Measurements from ENCODE around the gene ZNF407.

The ZNF407 gene

GRCh38 chr18:74692367-74693013 is 94.8 kb downstream of the ZNF407 start:
- ChIA-PET POLR2A (no interaction called here), CTCF (no interaction called here)
- TF ChIP-seq PKNOX1 (IDR thresholded peaks at IDR 0.05) (no peak), ARNT (IDR thresholded peaks at IDR 0.05) (no peak), ZNF384 (IDR thresholded peaks at IDR 0.05) (no peak), LEF1 (IDR thresholded peaks at IDR 0.05; ENCODE audit: borderline replicate concordance) (no peak), FOXM1 (IDR thresholded peaks at IDR 0.05; ENCODE audit: borderline replicate concordance) (no peak), ELF4 (IDR thresholded peaks at IDR 0.05) (no peak), SUZ12 (IDR thresholded peaks at IDR 0.05) (no peak), TARDBP (IDR thresholded peaks at IDR 0.05) (no peak), SP1 (IDR thresholded peaks at IDR 0.05) (no peak), BHLHE40 (IDR thresholded peaks at IDR 0.05; ENCODE audit: borderline replicate concordance) (no peak), CTBP1 (IDR thresholded peaks at IDR 0.05; ENCODE audit: borderline replicate concordance) (no peak), L3MBTL2 (conservative IDR thresholded peaks at IDR 0.05) (no peak), FOXK2 (IDR thresholded peaks at IDR 0.05) (no peak)
- DNase-seq (ENCODE audit: extremely low spot score): no peak

- DNase-seq (ENCODE audit: extremely low spot score): no peak
- TF ChIP-seq PKNOX1 (IDR thresholded peaks at IDR 0.05) (no peak), ELF4 (IDR thresholded peaks at IDR 0.05) (no peak), SUZ12 (IDR thresholded peaks at IDR 0.05) (no peak), HDGF (IDR thresholded peaks at IDR 0.05; ENCODE audit: borderline replicate concordance) (no peak), CTBP1 (IDR thresholded peaks at IDR 0.05; ENCODE audit: borderline replicate concordance) (no peak), BHLHE40 (IDR thresholded peaks at IDR 0.05; ENCODE audit: borderline replicate concordance) (no peak), LEF1 (IDR thresholded peaks at IDR 0.05; ENCODE audit: borderline replicate concordance) (no peak), SP1 (IDR thresholded peaks at IDR 0.05) (no peak), FOXM1 (IDR thresholded peaks at IDR 0.05; ENCODE audit: borderline replicate concordance) (no peak)
- ChIA-PET CTCF (no interaction called here), POLR2A (no interaction called here)
These were observed 96.8 kb downstream of the ZNF407 start for GRCh38 chr18:74694436-74694835.

GRCh38 chr18:74695170-74695569 is 97.5 kb downstream of the ZNF407 start:
- CTCF ChIA-PET: no interaction called here
- DNase-seq (ENCODE audit: extremely low spot score): no peak
- no peak for TF ChIP-seq ELF4 (IDR thresholded peaks at IDR 0.05)
- no peak for TF ChIP-seq TARDBP (IDR thresholded peaks at IDR 0.05)
- no peak for TF ChIP-seq ZNF384 (IDR thresholded peaks at IDR 0.05)
- TF ChIP-seq FOXK2 (IDR thresholded peaks at IDR 0.05): no peak
- TF ChIP-seq FOXM1 (IDR thresholded peaks at IDR 0.05; ENCODE audit: borderline replicate concordance): no peak
- TF ChIP-seq L3MBTL2 (conservative IDR thresholded peaks at IDR 0.05): no peak
- TF ChIP-seq SUZ12 (IDR thresholded peaks at IDR 0.05): no peak
- no peak for TF ChIP-seq CTBP1 (IDR thresholded peaks at IDR 0.05; ENCODE audit: borderline replicate concordance)
- POLR2A ChIA-PET: no interaction called here

GRCh38 chr18:74698881-74699280 is 101.2 kb downstream of the ZNF407 start:
- no peak for DNase-seq (ENCODE audit: extremely low spot score)
- ChIA-PET CTCF (interaction anchor here (0.6 kb wide), 1 partner anchor 482 kb away, joined by 4 read pairs; no protein-coding TSS in a partner anchor), POLR2A (no interaction called here)
- no peak for TF ChIP-seq FOXA1 (IDR thresholded peaks at IDR 0.05)
- no peak for TF ChIP-seq PKNOX1 (IDR thresholded peaks at IDR 0.05)

GRCh38 chr18:74699455-74699854 is 101.8 kb downstream of the ZNF407 start:
- TF ChIP-seq ZNF384 (IDR thresholded peaks at IDR 0.05) (no peak), TARDBP (IDR thresholded peaks at IDR 0.05) (no peak), SUZ12 (IDR thresholded peaks at IDR 0.05) (no peak), BHLHE40 (IDR thresholded peaks at IDR 0.05; ENCODE audit: borderline replicate concordance) (no peak), ELF4 (IDR thresholded peaks at IDR 0.05) (no peak), CTBP1 (IDR thresholded peaks at IDR 0.05; ENCODE audit: borderline replicate concordance) (no peak), PKNOX1 (IDR thresholded peaks at IDR 0.05) (no peak), HDGF (IDR thresholded peaks at IDR 0.05; ENCODE audit: borderline replicate concordance) (no peak), FOXA1 (IDR thresholded peaks at IDR 0.05) (no peak), NFRKB (IDR thresholded peaks at IDR 0.05) (no peak), ARNT (IDR thresholded peaks at IDR 0.05) (no peak), L3MBTL2 (conservative IDR thresholded peaks at IDR 0.05) (no peak), SP1 (IDR thresholded peaks at IDR 0.05) (no peak), FOXM1 (IDR thresholded peaks at IDR 0.05; ENCODE audit: borderline replicate concordance) (no peak), LEF1 (IDR thresholded peaks at IDR 0.05; ENCODE audit: borderline replicate concordance) (no peak), FOXK2 (IDR thresholded peaks at IDR 0.05) (no peak)
- ChIA-PET POLR2A (no interaction called here), CTCF (no interaction called here)
- no peak for DNase-seq (ENCODE audit: extremely low spot score)

- ChIA-PET POLR2A (no interaction called here), CTCF (no interaction called here)
- no peak for DNase-seq (ENCODE audit: extremely low spot score)
- TF ChIP-seq FOXK2 (IDR thresholded peaks at IDR 0.05) (no peak), ARNT (IDR thresholded peaks at IDR 0.05) (no peak), TARDBP (IDR thresholded peaks at IDR 0.05) (no peak)
These were observed 105.3 kb downstream of the ZNF407 start for GRCh38 chr18:74702950-74703349.
